ENCODE results near the gene LBR.

The LBR gene

DNA sequence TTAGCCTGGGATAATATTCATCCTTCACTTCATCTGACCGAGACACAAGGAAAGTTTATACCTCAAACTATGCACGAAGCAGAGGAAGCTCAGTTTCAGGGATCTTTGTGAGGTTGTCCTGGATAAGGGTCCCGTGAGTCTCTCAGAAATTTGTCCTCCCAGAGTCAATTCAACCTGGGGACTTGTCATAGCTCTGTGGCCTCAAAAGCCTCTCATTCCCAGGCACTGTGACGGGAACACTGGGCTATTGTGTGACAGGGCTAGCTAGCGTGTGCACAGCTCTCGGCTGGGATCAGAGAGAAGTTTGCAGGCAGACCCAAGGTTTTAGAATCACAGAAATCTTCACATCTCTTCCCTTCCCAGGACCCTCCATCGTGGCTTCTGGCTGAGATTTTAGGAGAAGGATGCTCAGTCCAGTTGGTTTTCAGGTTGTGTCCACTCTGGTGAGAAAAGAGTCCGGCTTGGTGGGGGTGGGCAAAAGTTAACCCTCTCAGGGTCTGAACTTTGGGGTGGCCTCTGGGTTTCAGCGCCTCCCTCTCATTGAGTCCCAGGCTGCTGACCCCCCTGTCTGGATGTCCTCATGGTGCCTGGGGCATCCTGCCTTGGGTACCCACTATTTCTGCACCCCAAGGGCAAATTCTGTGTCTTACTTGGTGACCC lies 20.4 kb upstream of the LBR start:
- H3K4me3 ChIP-seq (ENCODE audit: control insufficient read depth, low read depth, low read length): no peak overlapping the region
- no peak for DNase-seq (ENCODE audit: low read depth)
- TF ChIP-seq, protein P1, sequence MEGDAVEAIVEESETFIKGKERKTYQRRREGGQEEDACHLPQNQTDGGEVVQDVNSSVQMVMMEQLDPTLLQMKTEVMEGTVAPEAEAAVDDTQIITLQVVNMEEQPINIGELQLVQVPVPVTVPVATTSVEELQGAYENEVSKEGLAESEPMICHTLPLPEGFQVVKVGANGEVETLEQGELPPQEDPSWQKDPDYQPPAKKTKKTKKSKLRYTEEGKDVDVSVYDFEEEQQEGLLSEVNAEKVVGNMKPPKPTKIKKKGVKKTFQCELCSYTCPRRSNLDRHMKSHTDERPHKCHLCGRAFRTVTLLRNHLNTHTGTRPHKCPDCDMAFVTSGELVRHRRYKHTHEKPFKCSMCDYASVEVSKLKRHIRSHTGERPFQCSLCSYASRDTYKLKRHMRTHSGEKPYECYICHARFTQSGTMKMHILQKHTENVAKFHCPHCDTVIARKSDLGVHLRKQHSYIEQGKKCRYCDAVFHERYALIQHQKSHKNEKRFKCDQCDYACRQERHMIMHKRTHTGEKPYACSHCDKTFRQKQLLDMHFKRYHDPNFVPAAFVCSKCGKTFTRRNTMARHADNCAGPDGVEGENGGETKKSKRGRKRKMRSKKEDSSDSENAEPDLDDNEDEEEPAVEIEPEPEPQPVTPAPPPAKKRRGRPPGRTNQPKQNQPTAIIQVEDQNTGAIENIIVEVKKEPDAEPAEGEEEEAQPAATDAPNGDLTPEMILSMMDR (conservative IDR thresholded peaks at IDR 0.05; ENCODE audit: control insufficient read depth, insufficient read depth, low read depth, low read length): no peak

DNA sequence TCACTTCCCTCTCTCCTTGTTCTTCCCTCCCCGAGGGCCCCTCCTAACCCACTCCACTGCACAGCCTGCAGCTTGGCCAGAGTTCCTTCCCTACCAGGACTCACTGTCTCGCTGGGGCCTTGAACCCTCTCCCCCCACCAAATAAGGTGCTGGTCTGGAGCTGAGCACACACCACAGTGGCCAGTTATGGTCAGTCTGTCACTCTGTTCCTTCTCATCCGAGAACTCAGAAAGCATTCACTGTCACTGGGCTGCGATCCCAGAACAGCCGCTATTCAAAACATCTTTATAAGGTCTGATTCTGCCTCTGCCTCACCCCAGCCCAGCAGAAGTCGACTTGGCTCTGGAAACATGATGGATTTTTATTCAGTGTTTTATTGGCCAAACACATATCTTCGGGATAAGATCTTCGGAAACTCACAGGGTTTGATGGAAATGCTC lies 19.8 kb upstream of the LBR start:
- H3K4me3 ChIP-seq (ENCODE audit: control insufficient read depth, low read depth, low read length): no peak overlapping the region
- TF ChIP-seq, protein P1 (conservative IDR thresholded peaks at IDR 0.05; ENCODE audit: control insufficient read depth, insufficient read depth, low read depth, low read length): no peak
- DNase-seq (ENCODE audit: low read depth): peak; percentile 43

GRCh38 chr1:225446981-225447615 lies 19.3 kb upstream of the LBR start:
- no peak for DNase-seq (ENCODE audit: low read depth)
- TF ChIP-seq, protein P1 (conservative IDR thresholded peaks at IDR 0.05; ENCODE audit: control insufficient read depth, insufficient read depth, low read depth, low read length): no peak
- H3K4me3 ChIP-seq (ENCODE audit: control insufficient read depth, low read depth, low read length): no peak overlapping the region

GRCh38 chr1:225446595-225446960 lies 18.7 kb upstream of the LBR start:
- DNase-seq (ENCODE audit: low read depth): no peak
- H3K4me3 ChIP-seq (ENCODE audit: control insufficient read depth, low read depth, low read length): no peak overlapping the region
- TF ChIP-seq, protein P1 (conservative IDR thresholded peaks at IDR 0.05; ENCODE audit: control insufficient read depth, insufficient read depth, low read depth, low read length): no peak

DNA sequence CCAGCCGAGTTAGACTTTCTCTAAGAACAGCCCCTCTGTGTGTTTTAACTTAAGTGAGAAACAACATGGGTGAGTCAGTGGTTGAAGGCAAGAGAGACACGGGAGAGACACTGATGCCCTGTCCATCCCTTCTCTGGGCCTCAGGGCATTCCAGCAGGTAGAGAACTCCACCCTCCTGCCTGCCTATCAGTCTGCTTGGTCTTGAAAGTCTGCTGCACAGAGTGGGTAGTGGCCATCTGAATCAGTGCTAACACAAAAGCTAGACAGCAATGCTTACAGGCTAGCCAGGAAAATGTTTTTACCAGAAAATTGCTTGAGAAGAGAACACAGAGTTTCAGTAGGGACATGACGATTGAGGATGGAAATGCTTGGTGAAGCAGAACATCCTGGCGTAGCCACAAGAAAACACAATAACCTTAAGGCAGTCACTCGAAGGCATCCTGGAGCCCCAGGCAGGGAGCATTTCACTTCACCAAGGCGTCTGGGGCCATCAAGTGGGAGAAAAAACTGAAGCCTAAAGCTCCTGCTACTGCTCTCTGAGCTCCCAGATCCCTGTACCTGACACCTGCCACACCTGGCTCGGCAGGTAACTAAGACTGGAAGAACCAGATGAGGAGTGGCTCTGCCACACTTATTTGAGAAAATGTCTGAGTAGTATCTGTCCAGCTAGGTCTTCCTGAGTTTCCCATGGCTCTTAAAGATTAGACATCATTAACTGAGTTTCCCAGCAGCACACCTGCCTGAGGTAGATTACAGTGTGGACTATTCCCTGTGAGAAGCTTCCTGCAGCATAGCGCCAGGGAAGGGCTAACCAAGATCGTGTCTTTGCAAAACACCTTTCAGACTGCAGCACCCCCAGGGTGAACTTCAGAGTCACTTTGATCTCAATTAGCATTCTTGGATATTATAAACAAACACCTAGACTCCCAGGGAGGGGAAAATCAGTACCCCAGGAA lies 18.1 kb upstream of the LBR start:
- DNase-seq (ENCODE audit: low read depth): no peak
- TF ChIP-seq, protein P1 (conservative IDR thresholded peaks at IDR 0.05; ENCODE audit: control insufficient read depth, insufficient read depth, low read depth, low read length): no peak
- no peak overlapping the region for H3K4me3 ChIP-seq (ENCODE audit: control insufficient read depth, low read depth, low read length)

- DNase-seq (ENCODE audit: low read depth): no peak
- TF ChIP-seq, protein P1 (conservative IDR thresholded peaks at IDR 0.05; ENCODE audit: control insufficient read depth, insufficient read depth, low read depth, low read length): no peak
- H3K4me3 ChIP-seq (ENCODE audit: control insufficient read depth, low read depth, low read length): no peak overlapping the region
These were observed 14.3 kb upstream of the LBR start for GRCh38 chr1:225442123-225442505.

Measured in fibroblast of mammary gland (primary cell).